ENCODE data around the gene FBXO31.

FBXO31 gene

GRCh38 chr16:87323727-87324410 lies 59.7 kb downstream of the FBXO31 start:
- DNase-seq = no peak

GRCh38 chr16:87322833-87323726 lies 60.5 kb downstream of the FBXO31 start:
- DNase-seq = no peak

GRCh38 chr16:87322360-87322759 lies 61.2 kb downstream of the FBXO31 start:
- no peak for DNase-seq

GRCh38 chr16:87321336-87322107 lies 62.1 kb downstream of the FBXO31 start:
- no peak for DNase-seq

GRCh38 chr16:87320510-87321227 lies 62.9 kb downstream of the FBXO31 start:
- DNase-seq = no peak

GRCh38 chr16:87319997-87320491 lies 63.5 kb downstream of the FBXO31 start:
- DNase-seq = no peak

- DNase-seq = no peak
Measured at GRCh38 chr16:87319011-87319410, 64.6 kb downstream of the FBXO31 start.

GRCh38 chr16:87317750-87318644 lies 65.6 kb downstream of the FBXO31 start:
- peak; percentile 65 for DNase-seq

- peak; percentile 93 for DNase-seq
Measured at GRCh38 chr16:87316923-87317749, 66.4 kb downstream of the FBXO31 start, which contains the start of gene C16orf95. TSS of gene C16orf95 (minus strand) at chr16:87317392. CDS start at chr16:87317242, 150 bp downstream.

GRCh38 chr16:87316450-87316922 lies 67.1 kb downstream of the FBXO31 start:
- DNase-seq = no peak

- no peak for DNase-seq
Measured at GRCh38 chr16:87314990-87315420, 68.6 kb downstream of the FBXO31 start.

- DNase-seq = no peak
Measured at GRCh38 chr16:87312008-87312407, 71.6 kb downstream of the FBXO31 start.

- no peak for DNase-seq
Measured at GRCh38 chr16:87311387-87311786, 72.2 kb downstream of the FBXO31 start.

GRCh38 chr16:87310610-87311009 lies 73.0 kb downstream of the FBXO31 start:
- DNase-seq = no peak

GRCh38 chr16:87309620-87310525 lies 73.7 kb downstream of the FBXO31 start:
- DNase-seq = no peak

GRCh38 chr16:87308826-87309225 lies 74.8 kb downstream of the FBXO31 start:
- DNase-seq = no peak

- DNase-seq = no peak
Measured at GRCh38 chr16:87306516-87306915, 77.1 kb downstream of the FBXO31 start.

GRCh38 chr16:87305505-87306391 lies 77.8 kb downstream of the FBXO31 start:
- no peak for DNase-seq
